Thyroid gland (tissue), 4 donors: Measurements from ENCODE around the gene FIP1L1.

ENCODE experiments used
- POLR2A ChIP-seq, 2 donors: fragments of 450-650 bp; IDR thresholded peaks; one replicate each; pipeline ENCODE4 v1.6.1; 2017; ENCODE audit warnings: antibody characterized with exemption in 2 of 2, mild to moderate bottlenecking in 2 of 2, moderate library complexity in 1 of 2
- TF ChIP-seq, protein P1 (sequence below), 6 experiments: fragments of 200-600 bp in 3 of 6; fragments of 450-650 bp in 3 of 6; sonication (generic) in 3 of 6; IDR thresholded peaks; one replicate each; pipeline ENCODE4 v1.5.1; 2016 to 2019; ENCODE audit warnings: antibody characterized with exemption in 6 of 6, mild to moderate bottlenecking in 2 of 6, inconsistent platforms in 1 of 6, moderate library complexity in 1 of 6

DNA sequence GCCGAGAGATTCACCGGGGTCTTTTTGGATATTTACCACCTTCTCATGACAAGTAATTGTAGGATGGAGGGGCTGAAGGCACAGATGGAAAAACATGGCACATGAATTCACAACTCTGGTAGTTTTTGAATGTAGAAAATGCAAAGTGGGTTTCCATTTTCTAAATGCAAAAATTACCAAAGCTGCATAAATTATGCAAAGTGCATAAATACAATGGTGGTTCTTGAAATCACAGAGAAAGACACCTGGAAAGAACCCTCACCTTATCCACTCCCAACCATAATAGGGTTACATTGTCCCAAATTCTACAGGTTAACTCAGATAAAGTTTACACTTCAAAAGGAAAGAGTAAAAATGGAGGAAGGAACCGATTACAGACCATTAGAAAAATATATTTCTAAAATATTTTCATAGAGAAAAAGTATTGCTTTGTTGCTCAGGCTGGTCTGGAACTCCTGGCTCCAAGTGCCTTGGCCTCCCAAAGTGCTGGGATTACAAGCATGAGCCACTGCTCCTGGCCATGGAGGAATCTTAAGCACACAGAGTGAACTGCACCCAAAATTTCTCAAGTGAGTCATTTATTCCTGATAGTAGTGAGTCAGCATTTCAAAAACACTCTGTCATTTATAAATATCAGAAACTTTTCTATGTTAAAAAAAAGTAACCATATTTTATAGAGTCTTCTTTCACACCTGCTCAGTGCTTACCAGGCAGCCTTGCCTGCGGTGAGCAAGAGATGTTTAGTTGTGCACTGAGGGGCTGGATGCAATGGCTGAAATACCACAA lies 101.4 kb downstream of the FIP1L1 start:
- TF ChIP-seq, protein P1, sequence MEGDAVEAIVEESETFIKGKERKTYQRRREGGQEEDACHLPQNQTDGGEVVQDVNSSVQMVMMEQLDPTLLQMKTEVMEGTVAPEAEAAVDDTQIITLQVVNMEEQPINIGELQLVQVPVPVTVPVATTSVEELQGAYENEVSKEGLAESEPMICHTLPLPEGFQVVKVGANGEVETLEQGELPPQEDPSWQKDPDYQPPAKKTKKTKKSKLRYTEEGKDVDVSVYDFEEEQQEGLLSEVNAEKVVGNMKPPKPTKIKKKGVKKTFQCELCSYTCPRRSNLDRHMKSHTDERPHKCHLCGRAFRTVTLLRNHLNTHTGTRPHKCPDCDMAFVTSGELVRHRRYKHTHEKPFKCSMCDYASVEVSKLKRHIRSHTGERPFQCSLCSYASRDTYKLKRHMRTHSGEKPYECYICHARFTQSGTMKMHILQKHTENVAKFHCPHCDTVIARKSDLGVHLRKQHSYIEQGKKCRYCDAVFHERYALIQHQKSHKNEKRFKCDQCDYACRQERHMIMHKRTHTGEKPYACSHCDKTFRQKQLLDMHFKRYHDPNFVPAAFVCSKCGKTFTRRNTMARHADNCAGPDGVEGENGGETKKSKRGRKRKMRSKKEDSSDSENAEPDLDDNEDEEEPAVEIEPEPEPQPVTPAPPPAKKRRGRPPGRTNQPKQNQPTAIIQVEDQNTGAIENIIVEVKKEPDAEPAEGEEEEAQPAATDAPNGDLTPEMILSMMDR (IDR thresholded peaks at IDR 0.05): no peak
- no peak for TF ChIP-seq POLR2A (IDR thresholded peaks at IDR 0.05)
